ENCODE data around the gene TMEM219.
A peak's percentile ranks its signal among the peaks of the same experiment; 100 is the strongest.

TMEM219 gene

DNA sequence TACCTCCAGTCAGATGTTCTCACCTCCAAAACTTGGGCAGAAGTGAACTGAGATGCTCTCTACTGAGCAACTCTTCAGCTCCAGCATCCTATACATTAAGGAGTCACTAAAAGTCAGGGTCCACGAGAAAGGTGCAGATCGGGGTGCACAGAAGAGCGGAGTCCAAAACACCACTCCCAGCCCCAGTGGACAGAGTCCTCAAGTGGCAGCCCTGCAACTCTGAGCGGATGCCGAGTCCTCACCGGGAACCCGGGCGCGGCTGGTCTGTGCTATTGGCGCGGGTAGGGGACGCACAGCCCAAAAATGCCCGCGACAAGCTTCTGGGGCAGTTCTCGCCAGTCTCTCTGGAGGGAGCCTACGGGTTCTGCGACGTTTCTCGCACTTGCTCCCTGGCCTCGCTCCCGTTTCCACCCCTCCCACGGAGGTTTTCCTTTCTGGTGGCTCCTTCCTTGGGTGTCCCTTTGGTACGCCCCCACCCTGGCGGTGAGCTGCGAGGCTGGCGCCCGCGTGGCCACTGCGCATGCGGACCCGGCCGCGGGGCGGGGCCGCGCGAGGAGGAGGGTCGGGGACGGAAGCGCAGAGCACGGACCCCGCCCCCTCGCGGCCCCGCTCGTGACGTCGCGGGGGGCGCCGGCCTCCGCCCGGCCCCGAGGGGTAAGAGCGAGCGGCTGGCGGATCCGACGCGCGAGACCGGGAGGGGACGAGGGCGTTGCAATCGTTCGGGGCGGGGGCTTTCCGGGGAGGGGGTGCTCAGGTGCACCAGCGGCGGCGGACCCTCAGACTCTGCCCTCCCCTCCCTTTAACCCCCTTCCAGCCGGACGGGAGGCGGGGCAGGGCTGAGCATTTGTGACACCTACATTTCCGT is at the start of gene TMEM219:
TMEM219 (plus strand) TSS at position 601 of the 865 bp plus-strand sequence. CDS start 1,065 bp downstream, outside the sequence.
- no peaks in the 10 kb centered on the region for H3K9me3 Mint-ChIP-seq
- peak; percentile 90 for ATAC-seq
- no peaks in the 10 kb centered on the region for H3K36me3 Mint-ChIP-seq
- peaks cover 18% of the 10 kb centered on the region for H3K4me1 Mint-ChIP-seq
- peak within 1 kb of the TSS; percentile 89 for H3K27ac Mint-ChIP-seq
- H3K4me3 Mint-ChIP-seq = peak within 1 kb of the TSS; percentile 84
- DNase-seq (ENCODE audit: low spot score in 2 of 2) = peak; percentile 98 to 99

DNA sequence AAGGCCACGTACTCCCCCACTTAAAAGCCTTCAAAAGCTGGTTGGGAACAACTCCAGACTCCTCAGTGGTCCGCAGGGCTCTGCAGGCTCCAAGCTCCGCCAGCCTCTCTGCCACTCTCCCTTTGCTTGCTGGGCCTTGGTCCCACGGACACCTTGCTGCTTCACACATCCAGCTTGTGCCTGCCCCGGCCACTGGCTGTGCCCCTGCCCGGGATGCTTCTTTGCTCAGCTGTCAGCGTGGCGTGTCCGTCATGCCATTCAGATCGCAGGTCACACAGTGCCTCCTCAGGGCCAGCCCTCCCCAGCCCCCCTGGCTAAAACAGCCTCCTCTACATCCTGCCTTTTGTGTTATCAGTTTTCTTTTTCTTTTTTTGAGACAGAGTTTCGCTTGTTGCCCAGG is 49.8 kb upstream of the TMEM219 start:
- Mint-ChIP-seq H3K4me3 (no peak overlapping the region), H3K36me3 (peaks cover 48% of the 10 kb centered on the region), H3K4me1 (no peaks in the 10 kb centered on the region), H3K27ac (no peak overlapping the region), H3K9me3 (no peaks in the 10 kb centered on the region)
- ATAC-seq = no peak
- DNase-seq (ENCODE audit: low spot score in 2 of 2) = no peak

GRCh38 chr16:29913514-29913913 is 48.4 kb upstream of the TMEM219 start:
- H3K27ac Mint-ChIP-seq = no peak overlapping the region
- DNase-seq (ENCODE audit: low spot score in 2 of 2) = no peak
- peaks cover 51% of the 10 kb centered on the region for H3K36me3 Mint-ChIP-seq

GRCh38 chr16:29915590-29916247 is 46.2 kb upstream of the TMEM219 start:
- H3K27ac Mint-ChIP-seq = peak overlapping the region; percentile 52
- DNase-seq (ENCODE audit: low spot score in 2 of 2) (no peak), ATAC-seq (no peak)
- no peaks in the 10 kb centered on the region for H3K9me3 Mint-ChIP-seq
- H3K4me1 Mint-ChIP-seq = peaks cover 7% of the 10 kb centered on the region
- H3K36me3 Mint-ChIP-seq = peaks cover 74% of the 10 kb centered on the region
- no peak overlapping the region for H3K4me3 Mint-ChIP-seq

More at GRCh38 chr16:29913514-29913913, 48.4 kb upstream of the TMEM219 start:
- H3K4me3 Mint-ChIP-seq = no peak overlapping the region
- H3K9me3 Mint-ChIP-seq = no peaks in the 10 kb centered on the region
- no peak for ATAC-seq
- H3K4me1 Mint-ChIP-seq = no peaks in the 10 kb centered on the region

- H3K4me1 Mint-ChIP-seq = peaks cover 12% of the 10 kb centered on the region
- no peaks in the 10 kb centered on the region for H3K9me3 Mint-ChIP-seq
- H3K36me3 Mint-ChIP-seq = peaks cover 84% of the 10 kb centered on the region
- DNase-seq (ENCODE audit: low spot score in 2 of 2) (no peak), ATAC-seq (no peak)
- H3K27ac Mint-ChIP-seq = no peak overlapping the region
- H3K4me3 Mint-ChIP-seq = no peak overlapping the region
These were observed 44.9 kb upstream of the TMEM219 start for GRCh38 chr16:29916979-29917378.

DNA sequence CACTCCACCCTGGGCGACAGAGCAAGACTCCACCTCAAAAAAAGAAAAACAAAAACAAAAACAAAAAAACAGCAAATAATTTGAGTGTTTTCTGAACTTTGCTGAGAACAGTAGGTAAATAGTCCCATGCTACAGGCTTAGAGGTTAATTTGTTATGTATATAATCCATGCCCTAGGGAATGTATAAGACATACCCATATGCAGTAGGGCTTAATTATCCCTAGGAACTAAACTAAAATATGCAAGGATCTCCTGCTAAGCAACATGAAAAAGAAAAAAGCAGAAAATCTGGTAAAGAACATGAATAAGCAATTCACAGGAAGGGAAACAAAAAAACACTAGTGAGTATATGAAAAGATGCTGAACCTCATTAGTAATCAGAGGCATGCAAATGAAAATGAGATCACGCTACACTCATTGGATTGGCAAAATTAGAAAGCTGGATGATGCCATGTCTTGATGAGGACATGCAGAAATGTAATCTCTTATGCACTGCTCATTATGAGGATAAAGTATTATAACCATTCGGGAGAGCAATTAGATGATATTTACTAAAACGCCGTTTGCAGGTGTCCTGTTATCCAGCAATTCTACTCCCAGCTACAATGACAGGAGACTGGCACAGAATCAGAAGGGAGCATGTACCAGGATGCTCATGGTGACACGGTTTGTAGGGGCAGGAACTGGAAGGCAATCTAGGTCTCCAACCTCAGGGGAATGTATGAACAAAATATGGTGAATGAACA is 41.4 kb upstream of the TMEM219 start:
- H3K36me3 Mint-ChIP-seq = peaks cover 81% of the 10 kb centered on the region
- ATAC-seq = no peak
- DNase-seq (ENCODE audit: low spot score in 2 of 2) = no peak
- peaks cover 29% of the 10 kb centered on the region for H3K4me1 Mint-ChIP-seq
- peak overlapping the region; percentile 4 for H3K27ac Mint-ChIP-seq
- H3K9me3 Mint-ChIP-seq = no peaks in the 10 kb centered on the region
- H3K4me3 Mint-ChIP-seq = no peak overlapping the region

DNA sequence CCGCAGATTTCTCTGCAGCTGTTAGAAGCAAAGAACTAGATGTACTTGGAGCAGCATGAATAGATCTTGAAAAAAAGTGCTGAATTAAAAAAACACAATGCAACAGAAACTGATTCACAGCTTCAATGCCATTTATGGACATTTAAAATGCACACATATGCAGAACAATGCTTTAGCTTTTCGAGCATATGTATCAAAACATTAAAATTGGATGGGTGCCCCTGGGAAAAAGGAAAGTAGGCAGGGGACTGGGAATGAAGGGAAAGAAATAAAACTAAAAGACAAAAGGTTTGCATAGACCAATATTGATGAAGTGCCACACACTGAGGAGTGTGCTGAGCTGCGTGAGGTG is 40.9 kb upstream of the TMEM219 start:
- ATAC-seq (no peak), DNase-seq (ENCODE audit: low spot score in 2 of 2) (no peak)
- peaks cover 32% of the 10 kb centered on the region for H3K4me1 Mint-ChIP-seq
- no peaks in the 10 kb centered on the region for H3K9me3 Mint-ChIP-seq
- peaks cover 84% of the 10 kb centered on the region for H3K36me3 Mint-ChIP-seq
- peak overlapping the region; percentile 4 for H3K27ac Mint-ChIP-seq
- H3K4me3 Mint-ChIP-seq = no peak overlapping the region

DNA sequence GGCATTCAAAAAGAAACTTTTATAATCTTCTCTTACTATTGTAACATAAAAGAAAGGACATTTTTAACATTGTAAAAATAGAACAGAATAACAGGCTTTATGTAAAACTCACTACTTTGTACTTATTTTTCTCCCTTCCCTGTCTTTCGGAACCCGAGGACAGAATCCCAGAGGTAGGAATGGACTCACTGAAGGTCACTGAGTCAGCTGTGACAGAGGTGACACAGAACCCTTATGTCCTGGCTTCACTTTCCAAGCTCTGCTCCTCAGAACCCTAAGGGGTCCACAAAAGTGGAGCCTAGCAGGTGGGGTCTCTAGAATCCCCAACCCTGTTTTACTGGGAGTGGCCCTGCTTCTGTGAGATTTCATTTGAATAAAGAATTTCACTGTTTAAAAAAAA is 39.6 kb upstream of the TMEM219 start:
- Mint-ChIP-seq H3K4me3 (no peak overlapping the region), H3K27ac (peak overlapping the region; percentile 72), H3K4me1 (peaks cover 45% of the 10 kb centered on the region), H3K36me3 (peaks cover 84% of the 10 kb centered on the region), H3K9me3 (no peaks in the 10 kb centered on the region)
- ATAC-seq (no peak), DNase-seq (ENCODE audit: low spot score in 2 of 2) (no peak)

DNA sequence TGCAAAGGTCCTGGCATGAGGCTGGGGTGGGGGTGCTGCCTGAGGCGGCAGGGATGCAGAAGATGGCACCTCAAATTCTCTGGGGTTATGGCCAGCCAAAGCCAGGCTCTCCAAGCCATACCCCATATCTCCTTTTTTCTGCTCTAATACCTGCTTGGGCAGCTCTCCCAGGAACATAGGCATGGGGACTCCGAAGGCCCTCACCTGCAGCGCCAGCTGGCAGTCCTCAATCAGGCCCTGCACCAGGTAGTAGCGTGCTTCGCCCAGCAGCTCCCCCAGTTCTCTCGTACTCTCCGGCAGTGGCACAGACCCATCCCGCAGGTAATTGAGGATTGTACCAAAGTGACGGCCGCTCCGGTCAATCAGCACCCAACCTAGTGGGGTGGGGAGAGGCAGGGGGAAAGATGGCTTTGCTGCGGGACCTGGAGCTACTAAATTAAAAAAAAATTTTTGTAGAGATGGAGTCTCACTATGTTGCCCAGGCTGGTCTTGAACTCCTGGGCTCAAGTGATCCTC is 38.8 kb upstream of the TMEM219 start:
- ATAC-seq (no peak), DNase-seq (ENCODE audit: low spot score in 2 of 2) (no peak)
- peak overlapping the region; percentile 72 for H3K27ac Mint-ChIP-seq
- H3K9me3 Mint-ChIP-seq = no peaks in the 10 kb centered on the region
- peaks cover 76% of the 10 kb centered on the region for H3K36me3 Mint-ChIP-seq
- H3K4me3 Mint-ChIP-seq = no peak overlapping the region
- peaks cover 50% of the 10 kb centered on the region for H3K4me1 Mint-ChIP-seq

GRCh38 chr16:29925105-29925756 is 36.6 kb upstream of the TMEM219 start:
- peaks cover 58% of the 10 kb centered on the region for H3K36me3 Mint-ChIP-seq
- DNase-seq (ENCODE audit: low spot score in 2 of 2) (no peak), ATAC-seq (no peak)
- peak overlapping the region; percentile 93 for H3K27ac Mint-ChIP-seq
- no peaks in the 10 kb centered on the region for H3K9me3 Mint-ChIP-seq
- peaks cover 48% of the 10 kb centered on the region for H3K4me1 Mint-ChIP-seq
- H3K4me3 Mint-ChIP-seq = peak overlapping the region; percentile 91

- peak; percentile 93 for ATAC-seq
- no peaks in the 10 kb centered on the region for H3K9me3 Mint-ChIP-seq
- peak; percentile 98 to 99 for DNase-seq (ENCODE audit: low spot score in 2 of 2)
- H3K4me3 Mint-ChIP-seq = peak within 1 kb of the TSS; percentile 91
- H3K27ac Mint-ChIP-seq = peak within 1 kb of the TSS; percentile 93
- peaks cover 40% of the 10 kb centered on the region for H3K4me1 Mint-ChIP-seq
- peaks cover 50% of the 10 kb centered on the region for H3K36me3 Mint-ChIP-seq
These were observed 35.8 kb upstream of the TMEM219 start, which contains the start of gene KCTD13 for GRCh38 chr16:29925781-29926710. Gene KCTD13, minus strand, starts transcription at chr16:29926226. Its CDS starts 193 bp downstream, at chr16:29926033.

- no peak for ATAC-seq
- DNase-seq (ENCODE audit: low spot score in 2 of 2) = no peak
These were observed 35.2 kb upstream of the TMEM219 start for GRCh38 chr16:29926711-29927052.

GRCh38 chr16:29927070-29927905 is 34.6 kb upstream of the TMEM219 start:
- no peak overlapping the region for H3K27ac Mint-ChIP-seq
- H3K36me3 Mint-ChIP-seq = peaks cover 38% of the 10 kb centered on the region
- ATAC-seq (no peak), DNase-seq (ENCODE audit: low spot score in 2 of 2) (no peak)
- peaks cover 38% of the 10 kb centered on the region for H3K4me1 Mint-ChIP-seq
- H3K4me3 Mint-ChIP-seq = peak overlapping the region; percentile 91
- H3K9me3 Mint-ChIP-seq = no peaks in the 10 kb centered on the region

More at GRCh38 chr16:29926711-29927052, 35.2 kb upstream of the TMEM219 start:
- H3K4me3 Mint-ChIP-seq = peak overlapping the region; percentile 91
- peaks cover 44% of the 10 kb centered on the region for H3K36me3 Mint-ChIP-seq
- peaks cover 38% of the 10 kb centered on the region for H3K4me1 Mint-ChIP-seq
- H3K27ac Mint-ChIP-seq = peak overlapping the region; percentile 93
- H3K9me3 Mint-ChIP-seq = no peaks in the 10 kb centered on the region
